Jurkat, Clone E6-1 (cell line): ENCODE measurements around the gene EHD4.

ENCODE experiments used
- DNase-seq: peaks from one replicate; pipeline ENCODE4 v3.0.0-alpha.2; 2011; ENCODE audit warnings: low read depth, low spot score
- H3K4me3 ChIP-seq: 2 replicates; pipeline ENCODE4 v1.5.1; 2011; ENCODE audit warnings: mild to moderate bottlenecking, low read length, control low read depth, moderate library complexity

Gene EHD4

GRCh38 chr15:41966920-41967465, 5.4 kb downstream of the EHD4 start:
- no peak for DNase-seq
- no peak overlapping the region for H3K4me3 ChIP-seq

GRCh38 chr15:41966414-41966812, 5.9 kb downstream of the EHD4 start:
- H3K4me3 ChIP-seq: no peak overlapping the region
- DNase-seq: no peak

DNA sequence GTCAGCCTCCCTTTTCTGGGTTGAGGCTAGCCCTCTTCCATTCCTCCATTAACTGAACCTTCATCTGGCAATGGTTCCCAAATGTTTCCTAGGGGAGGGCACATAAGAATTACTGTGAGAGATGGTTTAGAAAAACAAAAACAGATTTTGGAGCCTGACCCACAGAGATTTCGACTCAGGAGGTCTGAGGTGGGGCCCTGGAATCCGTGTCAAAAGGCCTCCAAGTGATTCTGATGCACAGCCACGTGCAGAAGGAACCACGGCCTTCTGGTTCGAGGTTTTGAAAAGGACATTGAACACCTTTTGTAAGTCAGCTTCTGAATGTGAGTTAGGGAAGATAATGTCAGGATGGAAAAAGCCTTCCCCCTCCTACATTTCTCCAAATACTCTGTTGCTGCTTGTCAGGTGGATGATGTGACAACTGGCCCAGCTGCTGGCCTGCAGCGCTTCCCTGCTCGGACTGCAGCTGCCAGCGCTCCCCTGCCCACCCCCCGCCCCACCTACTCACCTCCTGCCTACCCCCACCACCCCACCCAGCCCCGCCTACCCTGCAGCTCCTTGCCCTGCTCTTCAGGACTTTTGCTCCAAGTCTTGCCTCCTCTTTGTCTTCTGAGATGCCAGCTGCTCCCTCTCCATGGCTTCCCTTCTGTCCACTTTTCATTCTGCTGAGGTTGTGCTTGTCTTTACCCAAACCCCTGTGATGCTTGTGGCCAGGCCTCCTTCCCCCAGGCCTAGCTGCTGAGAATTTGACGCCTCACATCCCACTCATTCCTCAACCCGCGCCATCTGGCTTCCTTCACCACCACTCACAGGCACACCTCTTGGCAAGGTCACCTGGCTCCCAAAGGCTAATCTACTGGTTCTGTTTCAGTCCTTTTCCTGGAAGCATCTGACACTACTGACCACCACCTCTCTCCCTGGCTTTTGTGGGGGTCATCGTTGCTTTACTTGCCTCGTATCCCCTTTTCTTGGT, 6.6 kb downstream of the EHD4 start:
- no peak for DNase-seq
- H3K4me3 ChIP-seq: no peak overlapping the region

GRCh38 chr15:41961595-41962202, 10.7 kb downstream of the EHD4 start:
- no peak for DNase-seq
- H3K4me3 ChIP-seq: no peak overlapping the region

GRCh38 chr15:41961001-41961518, 11.3 kb downstream of the EHD4 start:
- no peak for DNase-seq
- H3K4me3 ChIP-seq: no peak overlapping the region

- H3K4me3 ChIP-seq: no peak overlapping the region
- no peak for DNase-seq
Observed at GRCh38 chr15:41958002-41958420, 14.3 kb downstream of the EHD4 start.

- no peak for DNase-seq
- no peak overlapping the region for H3K4me3 ChIP-seq
Observed at GRCh38 chr15:41957021-41957897, 15.1 kb downstream of the EHD4 start.

- H3K4me3 ChIP-seq: no peak overlapping the region
- DNase-seq: no peak
Observed at GRCh38 chr15:41955807-41956525, 16.4 kb downstream of the EHD4 start.

DNA sequence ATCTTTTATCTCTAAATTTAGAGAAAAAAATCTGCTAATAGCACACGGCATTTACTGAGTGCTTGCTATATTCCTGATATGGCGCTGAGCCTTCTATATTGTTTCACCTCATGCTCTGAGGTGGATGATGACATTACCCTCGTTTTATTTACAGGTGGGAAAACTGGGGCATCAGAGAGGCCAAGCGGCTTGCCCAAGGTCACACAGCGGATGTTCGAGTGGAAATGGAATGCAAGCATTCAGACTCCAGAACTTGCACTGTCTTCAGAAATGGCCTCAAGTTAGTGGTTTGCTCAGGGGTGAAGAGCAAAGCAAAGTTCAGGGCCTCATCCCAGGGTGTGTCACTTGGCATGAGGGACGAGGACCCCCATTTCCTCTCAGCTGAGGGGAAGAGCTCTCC, 17.3 kb downstream of the EHD4 start:
- H3K4me3 ChIP-seq: no peak overlapping the region
- DNase-seq: no peak

GRCh38 chr15:41954036-41954435, 18.3 kb downstream of the EHD4 start:
- DNase-seq: no peak
- H3K4me3 ChIP-seq: no peak overlapping the region

- no peak overlapping the region for H3K4me3 ChIP-seq
- DNase-seq: no peak
Observed at GRCh38 chr15:41952013-41952563, 20.3 kb downstream of the EHD4 start.

DNA sequence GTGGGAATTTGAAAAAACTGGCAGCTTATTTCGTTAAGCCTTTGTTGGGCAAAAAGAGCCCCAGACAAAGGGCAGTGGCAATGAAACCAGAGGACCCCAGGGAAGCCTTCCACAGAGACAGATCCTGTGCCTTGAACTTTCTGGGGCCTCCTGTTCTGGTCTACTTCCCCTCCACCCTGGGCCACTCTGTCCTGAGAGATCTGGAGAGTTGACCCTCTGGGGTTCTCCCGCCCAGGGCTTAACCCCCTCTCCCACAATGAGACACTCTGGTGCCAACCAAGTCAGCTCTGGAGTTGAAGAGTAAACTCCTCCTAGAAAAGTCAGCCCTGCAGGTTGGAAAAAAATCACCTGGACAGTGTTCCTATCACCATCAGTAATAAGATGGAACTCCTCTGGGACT, 20.8 kb downstream of the EHD4 start:
- no peak overlapping the region for H3K4me3 ChIP-seq
- no peak for DNase-seq

DNA sequence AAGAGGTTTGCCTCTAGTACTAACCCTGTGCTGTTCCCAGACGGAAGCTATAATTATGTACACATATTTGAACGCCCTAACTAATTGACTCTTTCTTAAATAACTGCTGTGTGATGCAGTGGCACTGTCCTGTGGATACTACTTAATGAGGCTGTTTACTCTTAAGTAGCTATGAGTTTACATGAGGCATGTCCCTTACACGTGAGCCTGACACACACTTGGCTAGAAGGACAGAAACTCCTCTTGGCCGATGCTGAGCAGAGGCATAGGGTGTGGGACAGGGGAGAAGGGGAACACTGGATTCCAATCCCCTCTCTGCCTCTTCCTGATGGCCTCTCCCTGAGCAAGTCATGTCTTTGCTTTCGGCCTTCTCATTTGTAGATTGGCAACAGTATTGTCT, 21.9 kb downstream of the EHD4 start:
- no peak overlapping the region for H3K4me3 ChIP-seq
- DNase-seq: no peak

DNA sequence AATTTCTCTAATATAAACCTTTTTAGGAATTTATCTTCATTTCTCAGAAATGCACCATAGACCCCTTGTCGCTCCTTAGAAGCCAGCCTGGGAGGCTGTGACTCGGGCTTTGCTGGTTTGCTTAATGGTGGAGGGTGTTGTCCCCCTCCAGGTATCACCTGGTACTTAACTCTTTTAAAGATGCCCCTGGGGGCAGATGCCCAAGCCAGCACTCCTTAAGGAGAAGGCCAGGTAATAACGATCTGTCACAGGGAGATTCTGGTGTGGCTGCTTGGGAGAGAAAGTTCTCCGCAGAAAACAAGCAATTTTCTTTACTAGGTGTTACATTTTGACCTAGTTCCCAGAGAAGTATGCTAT, 22.3 kb downstream of the EHD4 start:
- H3K4me3 ChIP-seq: no peak overlapping the region
- no peak for DNase-seq

DNA sequence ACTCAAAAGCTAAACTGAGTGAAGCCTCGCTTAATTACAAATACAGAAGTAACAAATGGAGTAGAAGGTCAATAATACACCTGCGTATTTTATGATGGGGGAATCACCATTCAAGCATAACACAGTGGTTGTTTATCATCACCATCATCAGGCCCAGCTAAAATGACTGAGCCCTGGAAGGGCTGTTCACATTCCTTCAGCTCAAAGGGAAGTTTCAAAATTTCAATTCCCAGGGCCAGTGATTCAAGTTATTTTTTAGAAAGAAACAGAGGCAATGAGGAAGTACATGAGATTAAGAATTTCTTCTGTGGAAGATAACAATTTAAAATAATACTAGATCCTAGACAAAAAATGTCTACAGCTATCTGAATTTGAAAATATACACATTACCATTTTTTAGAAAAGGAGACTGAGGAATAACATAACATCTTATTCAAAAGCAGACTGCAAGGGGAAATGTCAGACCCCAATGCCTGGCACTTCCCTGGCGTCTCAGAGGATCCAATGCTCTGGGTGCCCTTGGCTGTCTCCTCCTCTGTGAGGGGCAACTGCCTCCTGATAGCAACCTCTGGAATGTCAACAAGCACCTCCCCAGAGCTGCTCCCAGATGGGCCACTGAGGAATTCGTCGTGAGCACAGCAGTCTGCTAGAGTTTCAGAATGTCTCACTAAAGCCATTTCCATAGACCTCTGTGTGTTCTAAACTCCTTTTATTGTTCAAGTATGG, 22.8 kb downstream of the EHD4 start:
- DNase-seq: no peak
- H3K4me3 ChIP-seq: no peak overlapping the region

DNA sequence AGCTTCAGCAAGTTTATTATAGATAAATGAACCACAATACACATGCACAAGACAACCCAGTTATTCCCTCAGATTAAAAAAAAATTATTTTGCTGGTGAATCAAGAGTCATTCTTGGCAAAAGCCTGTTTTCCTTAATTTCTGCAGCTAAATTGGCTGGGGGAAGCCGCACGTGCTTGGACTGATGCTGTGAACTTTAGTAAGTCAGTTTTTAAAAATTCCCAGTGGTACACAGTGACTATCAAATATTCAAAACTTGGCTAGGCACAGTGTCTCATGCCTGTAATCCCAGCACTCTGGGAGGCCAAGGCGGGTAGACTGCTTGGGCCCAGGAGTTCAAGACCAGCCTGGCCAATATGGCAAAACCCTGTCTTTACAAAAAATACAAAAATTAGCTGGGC, 23.9 kb downstream of the EHD4 start:
- no peak for DNase-seq
- H3K4me3 ChIP-seq: no peak overlapping the region

DNA sequence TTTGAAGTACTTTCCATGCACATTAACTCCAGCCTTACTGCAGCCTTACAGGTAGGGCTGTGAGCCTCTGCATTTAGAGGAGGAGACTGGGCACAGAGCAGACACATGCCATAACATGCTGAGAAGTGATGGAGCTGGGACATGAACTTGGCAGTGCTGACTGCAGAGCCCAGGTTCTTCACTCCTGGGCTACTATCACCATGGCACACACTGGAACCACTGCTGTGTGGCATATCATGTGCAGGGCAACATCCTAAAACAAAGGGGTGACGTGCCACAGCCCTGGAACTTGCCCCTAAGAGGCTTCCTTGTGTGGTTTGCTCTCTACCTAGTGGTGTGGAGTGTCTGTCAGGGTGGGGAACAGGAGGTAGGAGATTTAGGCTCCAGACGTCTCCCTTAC, 25.4 kb downstream of the EHD4 start:
- H3K4me3 ChIP-seq: no peak overlapping the region
- no peak for DNase-seq

DNA sequence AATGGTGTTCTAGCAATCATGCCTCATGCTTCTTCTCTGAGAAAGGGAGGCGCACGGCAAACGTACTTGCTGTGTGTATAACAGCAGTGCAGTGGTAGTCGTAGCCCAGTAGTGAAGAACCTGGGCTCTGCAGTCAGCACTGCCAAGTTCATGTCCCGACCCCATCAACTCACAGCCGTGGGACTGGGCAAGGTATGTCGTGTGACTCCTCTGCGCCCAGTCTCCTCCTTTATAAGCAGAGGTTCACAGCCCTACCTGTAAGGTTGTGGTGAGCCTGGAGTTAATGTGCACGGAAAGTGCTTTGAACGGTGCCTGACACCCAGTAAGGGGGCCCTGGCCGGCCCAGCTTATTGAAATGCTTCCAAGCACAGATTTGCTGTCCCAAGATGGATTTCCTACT, 26.6 kb downstream of the EHD4 start:
- H3K4me3 ChIP-seq: no peak overlapping the region
- DNase-seq: no peak
